ENCODE data around the gene ARMH3. TPM values are rescaled to one million over a fixed set of nuclear protein-coding genes. Genes with fewer than 3 reads are reported as not detected.

Gene ARMH3
- total and polyA plus RNA-seq, 2 experiments from 2014 or later, result 8.7 to 11.1 TPM

- no peak overlapping the region for H3K27ac Mint-ChIP-seq
- H3K9me3 Mint-ChIP-seq, result no peaks in the 10 kb centered on the region
- Histone ChIP-seq H3K27ac (ENCODE audit: low read depth) (no peak overlapping the region), H3K36me3 (ENCODE audit: insufficient read depth) (no peaks in the 10 kb centered on the region), H3K79me2 (replicated peaks; ENCODE audit: insufficient read depth) (no peaks in the 10 kb centered on the region; the same call in 1 of the 2 replicates), H3K4me1 (ENCODE audit: insufficient read depth) (peaks cover 4% of the 10 kb centered on the region; the same call in 1 of the 2 replicates), H3F3A (replicated peaks; ENCODE audit: low read depth) (peaks cover 10% of the 10 kb centered on the region; the same call in 1 of the 2 replicates), H3K27me3 (ENCODE audit: insufficient read depth) (no peaks in the 10 kb centered on the region), H3K4me2 (no peak overlapping the region), H3K9me2 (ENCODE audit: insufficient read depth) (no peaks in the 10 kb centered on the region), H3K4me3 (no peak overlapping the region), H2AFZ (no peak overlapping the region), H4K20me1 (replicated peaks; ENCODE audit: insufficient read depth) (no peaks in the 10 kb centered on the region)
- H3K27me3 Mint-ChIP-seq (ENCODE audit: insufficient read depth, low read depth, poor library complexity), result peaks cover 2% of the 10 kb centered on the region
- no peak overlapping the region for H3K4me3 Mint-ChIP-seq
- TF ChIP-seq JUNB (IDR thresholded peaks at IDR 0.05; ENCODE audit: unreplicated experiment), result no peak
- TF ChIP-seq CTCF (conservative IDR thresholded peaks at IDR 0.05; ENCODE audit: low read depth in 2 of 2), result no peak
- no peak for TF ChIP-seq EZH2phosphoT487 (IDR thresholded peaks at IDR 0.05; ENCODE audit: unreplicated experiment)
- ATAC-seq (no peak), DNase-seq (ENCODE audit: low spot score) (no peak)
- no peaks in the 10 kb centered on the region for H3K36me3 Mint-ChIP-seq (ENCODE audit: low read depth)
- peaks cover 17% of the 10 kb centered on the region; the same call in 2 of the 3 replicates for H3K4me1 Mint-ChIP-seq
Measured at GRCh38 chr10:102068216-102068615, 12.2 kb upstream of the ARMH3 start.

- Histone ChIP-seq H3K9me2 (ENCODE audit: insufficient read depth) (no peaks in the 10 kb centered on the region), H2AFZ (no peak overlapping the region), H4K20me1 (replicated peaks; ENCODE audit: insufficient read depth) (no peaks in the 10 kb centered on the region), H3K79me2 (replicated peaks; ENCODE audit: insufficient read depth) (no peaks in the 10 kb centered on the region; the same call in 1 of the 2 replicates), H3K36me3 (ENCODE audit: insufficient read depth) (no peaks in the 10 kb centered on the region), H3K27ac (ENCODE audit: low read depth) (no peak overlapping the region), H3K27me3 (ENCODE audit: insufficient read depth) (no peaks in the 10 kb centered on the region), H3K4me1 (ENCODE audit: insufficient read depth) (peaks cover 4% of the 10 kb centered on the region; the same call in 1 of the 2 replicates), H3K4me3 (no peak overlapping the region), H3K4me2 (no peak overlapping the region), H3F3A (replicated peaks; ENCODE audit: low read depth) (peaks cover 10% of the 10 kb centered on the region; the same call in 1 of the 2 replicates)
- DNase-seq (ENCODE audit: low spot score) (no peak), ATAC-seq (no peak)
- Mint-ChIP-seq H3K27ac (no peak overlapping the region), H3K4me3 (no peak overlapping the region), H3K9me3 (no peaks in the 10 kb centered on the region), H3K36me3 (ENCODE audit: low read depth) (no peaks in the 10 kb centered on the region), H3K27me3 (ENCODE audit: insufficient read depth, low read depth, poor library complexity) (peaks cover 2% of the 10 kb centered on the region), H3K4me1 (peaks cover 14% of the 10 kb centered on the region; the same call in 2 of the 3 replicates)
- no peak for TF ChIP-seq ZNF114 (CRISPR knock-in tag; IDR thresholded peaks at IDR 0.05)
- TF ChIP-seq CREB1 (CRISPR knock-in tag; IDR thresholded peaks at IDR 0.05; ENCODE audit: low read depth), result no peak
- TF ChIP-seq EZH2 (IDR thresholded peaks at IDR 0.05; ENCODE audit: low read depth, unreplicated experiment), result no peak
- no peak for TF ChIP-seq ZNF462 (CRISPR knock-in tag; IDR thresholded peaks at IDR 0.05)
- TF ChIP-seq ZNF331 (CRISPR knock-in tag; IDR thresholded peaks at IDR 0.05; ENCODE audit: low read depth), result no peak
- no peak for TF ChIP-seq NANOG (IDR thresholded peaks at IDR 0.05; ENCODE audit: borderline replicate concordance)
Measured at GRCh38 chr10:102067091-102067916, 11.3 kb upstream of the ARMH3 start.
